GM18498 (cell line): ENCODE results near the gene ASMTL.
"Not testable (repeated sequence)": the region's sequence is repeated elsewhere in the genome, so short reads cannot be mapped to it uniquely, and the experiment has no call there.

Source experiments
- ATAC-seq: cut with Tn5 transposase; IDR thresholded peaks from one replicate; pipeline ENCODE4 v1.9.1; 2021; ENCODE audit warnings: mild to moderate bottlenecking, moderate library complexity; ENCODE audit not compliant: unreplicated experiment

Gene ASMTL

GRCh38 chrX:1483843-1484637 is 31.3 kb upstream of the ASMTL start:
- peak; percentile 60 for ATAC-seq

DNA sequence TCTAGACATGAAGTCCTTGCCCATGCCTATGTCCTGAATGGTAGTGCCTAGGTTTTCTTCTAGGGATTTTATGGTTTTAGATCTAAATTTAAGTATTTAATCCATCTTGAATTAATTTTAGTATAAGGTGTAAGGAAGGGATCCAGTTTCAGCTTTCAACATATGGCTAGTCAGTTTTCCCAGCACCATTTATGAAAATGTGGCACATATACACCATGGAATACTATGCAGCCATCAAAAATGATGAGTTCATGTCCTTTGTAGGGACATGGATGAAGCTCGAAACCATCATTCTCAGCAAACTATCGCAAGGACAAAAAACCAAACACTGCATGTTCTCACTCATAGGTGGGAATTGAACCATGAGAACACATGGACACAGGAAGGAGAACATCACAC is 29.8 kb upstream of the ASMTL start:
- not testable (repeated sequence) for ATAC-seq

GRCh38 chrX:1481636-1482529 is 29.2 kb upstream of the ASMTL start:
- ATAC-seq: peak; percentile 60

- ATAC-seq: no peak
Measured at GRCh38 chrX:1480082-1480785, 27.5 kb upstream of the ASMTL start.

- ATAC-seq: no peak
Measured at GRCh38 chrX:1477801-1478458, 25.2 kb upstream of the ASMTL start.

DNA sequence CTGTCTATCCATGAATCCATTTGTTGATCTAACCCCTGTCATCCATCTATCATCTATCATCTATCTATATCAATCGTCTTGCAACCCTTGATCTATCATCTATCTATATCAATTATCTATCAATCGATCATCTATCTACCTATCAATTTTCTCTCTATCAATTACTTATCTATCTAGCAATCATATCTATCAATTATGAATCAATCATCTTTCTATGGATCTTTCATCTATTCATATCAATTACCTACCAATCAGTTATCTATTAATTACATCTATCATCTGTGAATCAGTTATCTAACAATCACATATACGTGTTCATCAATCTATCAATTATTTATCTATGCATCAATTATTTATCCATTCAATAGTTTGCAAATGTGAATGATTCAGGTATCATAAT is 24.5 kb upstream of the ASMTL start:
- no peak for ATAC-seq

- ATAC-seq: no peak
Measured at GRCh38 chrX:1476682-1477081, 24.0 kb upstream of the ASMTL start.

DNA sequence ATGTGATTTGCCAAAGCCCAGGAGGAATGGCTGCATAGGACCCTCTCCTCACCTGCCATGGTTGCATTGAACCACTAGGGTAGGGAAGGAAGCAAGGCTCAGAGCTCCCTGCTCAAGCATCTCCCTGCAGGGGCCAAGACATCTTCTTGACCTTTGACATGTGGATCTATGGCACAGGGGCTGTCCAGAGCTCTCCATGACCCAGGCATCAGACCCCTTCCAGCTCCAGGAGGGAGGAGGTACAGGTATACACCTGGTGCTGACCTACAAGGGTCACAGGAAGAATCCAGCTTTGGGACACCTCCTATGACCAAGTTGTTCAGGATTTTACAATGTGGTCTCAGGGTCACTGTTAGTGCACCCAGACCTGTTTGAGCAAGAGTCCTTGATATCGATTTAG is 23.2 kb upstream of the ASMTL start:
- ATAC-seq: no peak

DNA sequence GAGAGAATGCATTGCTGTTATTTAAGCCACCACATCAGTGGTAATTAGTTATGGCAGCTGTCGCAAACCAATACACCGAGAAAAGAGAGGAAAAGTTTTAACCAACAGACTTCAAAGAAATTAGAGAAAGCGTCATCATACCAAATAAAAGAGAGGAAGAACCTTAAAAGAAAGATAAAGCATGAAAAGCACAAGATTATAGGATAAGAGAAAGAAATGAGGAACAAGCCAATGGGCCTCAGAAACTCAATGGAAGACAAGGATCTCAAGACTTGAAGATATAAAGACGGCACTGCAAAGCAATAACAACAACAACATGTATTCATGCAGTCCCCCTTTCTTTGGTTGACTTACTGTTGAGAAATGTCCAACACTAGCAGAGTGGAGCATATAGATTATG is 22.8 kb upstream of the ASMTL start:
- ATAC-seq: no peak

DNA sequence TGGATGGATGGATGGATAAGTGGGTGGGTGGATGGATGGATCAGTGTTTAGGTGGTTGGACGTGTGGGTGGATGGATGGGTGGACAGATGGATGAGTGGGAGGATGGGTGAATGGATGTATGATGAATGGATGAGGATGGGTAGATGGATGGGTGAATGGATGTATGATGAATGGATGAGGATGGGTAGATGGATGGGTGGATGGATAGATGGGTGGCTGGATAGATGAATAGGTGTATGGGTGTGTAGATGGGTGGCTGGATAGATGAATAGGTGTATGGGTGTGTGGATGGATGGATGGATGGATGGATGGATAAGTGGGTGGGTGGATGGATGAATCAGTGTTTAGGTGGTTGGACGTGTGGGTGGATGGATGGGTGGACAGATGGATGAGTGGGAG is 21.9 kb upstream of the ASMTL start:
- ATAC-seq: not testable (repeated sequence)

- no peak for ATAC-seq
Measured at GRCh38 chrX:1472975-1473374, 20.3 kb upstream of the ASMTL start.

GRCh38 chrX:1468250-1468772 is 15.6 kb upstream of the ASMTL start:
- ATAC-seq: peak; percentile 48

DNA sequence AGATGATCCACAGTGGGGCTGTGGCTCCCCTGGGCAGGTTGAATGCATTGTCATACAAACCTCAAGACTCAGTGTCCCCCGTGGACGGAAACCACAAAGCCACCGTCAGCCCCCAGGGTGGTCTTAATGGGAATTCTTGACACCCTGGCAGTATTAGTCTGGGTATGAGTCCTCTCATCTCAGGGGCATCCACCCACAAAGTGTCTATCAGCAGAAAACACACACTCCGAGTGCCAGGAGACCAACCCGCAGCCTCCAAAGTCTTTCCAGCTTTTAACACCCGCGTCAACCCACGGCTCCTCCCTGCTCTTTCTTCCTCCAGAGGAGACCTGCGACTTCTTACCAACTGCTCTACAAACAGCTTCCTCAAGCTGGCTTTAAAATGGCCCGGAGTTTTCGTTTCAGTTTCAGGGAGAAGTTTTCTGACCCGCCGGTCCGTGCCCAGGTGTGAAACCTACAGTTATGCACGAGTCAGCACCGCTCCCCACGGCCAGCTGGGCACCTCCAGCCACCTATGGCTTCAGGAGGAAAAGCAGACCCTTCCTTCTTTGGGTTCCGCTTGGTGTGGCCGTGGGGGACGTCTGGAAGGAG is 14.4 kb upstream of the ASMTL start:
- peak; percentile 57 for ATAC-seq

GRCh38 chrX:1466232-1466661 is 13.5 kb upstream of the ASMTL start:
- ATAC-seq: no peak

DNA sequence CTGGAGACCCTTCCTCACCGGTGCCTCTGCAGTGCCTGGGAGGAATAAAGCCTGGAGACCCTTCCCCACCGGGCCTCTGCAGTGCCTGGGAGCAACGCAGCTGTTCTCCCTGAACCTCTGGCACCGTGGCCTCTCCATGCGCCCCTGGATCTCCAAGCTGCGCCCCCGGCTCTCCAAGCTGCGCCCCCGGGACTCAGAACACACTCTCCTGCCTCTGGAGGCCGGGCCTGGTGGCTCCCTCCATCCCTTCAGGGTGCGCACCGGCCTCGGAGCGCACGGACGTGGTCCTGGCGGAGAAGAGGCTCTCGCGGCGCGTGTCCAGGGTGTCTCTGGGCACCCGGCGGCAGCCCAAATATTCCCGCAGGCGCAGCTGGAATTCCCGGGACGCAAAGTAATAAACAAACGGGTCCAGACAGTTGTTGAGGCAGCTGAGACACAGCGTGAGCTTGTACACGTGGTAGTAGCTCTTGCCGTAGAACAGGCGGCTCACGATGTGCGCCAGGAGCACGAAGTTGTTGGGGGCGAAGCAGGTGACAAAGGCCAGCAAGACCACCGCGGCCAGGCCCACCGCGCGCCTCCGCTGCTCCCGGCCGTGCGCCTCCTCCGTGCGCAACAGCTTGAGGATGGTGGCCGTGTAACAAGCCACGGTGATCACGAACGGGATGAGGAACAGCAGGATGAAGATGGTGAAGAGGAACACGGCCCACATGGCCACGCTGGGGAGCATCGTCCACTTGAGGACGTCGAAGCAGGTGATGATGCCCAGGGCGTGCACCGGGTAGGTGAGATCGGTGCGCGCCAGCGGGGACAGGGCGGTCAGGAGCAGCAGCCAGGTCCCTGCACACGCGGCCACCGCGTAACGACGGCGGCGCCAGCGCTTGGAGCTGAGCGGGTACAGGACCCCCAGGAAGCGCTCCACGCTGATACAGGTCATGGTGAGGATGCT is 12.8 kb upstream of the ASMTL start:
- no peak for ATAC-seq

GRCh38 chrX:1464971-1465285 is 12.2 kb upstream of the ASMTL start:
- ATAC-seq: no peak

DNA sequence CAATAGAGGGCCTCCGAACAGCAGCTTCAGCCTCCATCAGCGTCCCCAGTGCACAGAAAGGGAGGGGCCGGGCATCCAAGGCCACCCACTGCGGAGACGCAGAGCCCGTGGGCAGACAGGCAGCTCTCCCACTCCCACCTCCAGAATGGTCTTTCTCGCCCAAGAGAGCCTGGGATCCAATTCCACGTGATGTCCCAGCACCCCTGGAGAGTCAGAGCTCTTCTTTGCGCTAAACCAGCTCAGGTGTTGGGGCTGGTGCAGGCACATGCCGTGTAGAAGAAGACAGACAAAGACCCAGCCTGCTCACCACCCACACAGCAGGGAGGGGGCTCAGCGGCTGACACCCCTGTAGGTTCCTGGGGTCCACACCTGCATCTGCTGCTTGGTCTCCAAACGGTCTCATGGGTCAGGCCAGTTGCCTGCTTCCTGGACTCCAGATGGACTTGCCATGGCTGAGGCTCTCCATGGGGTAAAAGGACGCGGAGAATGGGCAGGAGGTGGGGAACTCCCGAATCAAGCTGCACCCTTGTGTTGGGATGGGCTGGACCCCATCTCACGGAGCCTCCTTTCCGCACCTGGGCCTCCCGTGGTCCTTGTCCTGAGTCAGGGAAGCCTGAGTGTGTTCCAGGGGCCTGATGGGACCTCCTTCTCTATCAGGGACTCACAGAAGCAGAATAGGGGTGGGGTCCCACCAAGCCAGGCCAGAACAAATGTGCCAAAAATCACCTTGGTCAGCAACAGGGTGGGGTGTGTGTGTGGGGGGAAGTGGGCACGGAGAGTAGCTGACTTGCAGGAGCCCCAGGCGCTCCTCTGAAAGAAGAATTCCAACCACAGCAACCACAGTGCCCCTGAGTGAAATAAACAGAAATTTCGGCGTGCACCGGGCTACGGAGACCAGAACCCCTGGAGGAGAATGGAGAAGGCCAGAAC is 11.6 kb upstream of the ASMTL start:
- ATAC-seq: no peak

DNA sequence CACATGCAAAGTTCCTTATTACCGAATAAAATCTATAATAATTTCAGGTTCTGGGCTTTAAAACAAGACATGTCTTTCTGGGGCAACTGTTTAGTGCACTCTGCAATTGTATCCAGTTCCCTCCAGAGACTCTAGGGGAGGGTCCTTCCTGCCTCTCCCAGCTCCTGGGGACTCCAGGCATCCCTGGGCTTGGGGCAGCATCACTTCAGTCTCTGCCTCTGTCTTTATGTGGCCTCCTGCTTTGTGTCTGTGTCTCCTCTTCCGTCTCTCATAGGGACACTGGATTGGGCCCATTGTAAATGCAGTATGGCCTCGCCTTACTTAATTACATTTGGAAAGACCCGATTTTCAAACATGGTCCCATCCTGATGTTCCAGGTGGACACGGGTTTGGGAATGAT is 10.9 kb upstream of the ASMTL start:
- ATAC-seq: no peak
